HG03064 (cell line): Measurements from ENCODE around the gene DNAH12.

Experiments used
- ATAC-seq: cut with Tn5 transposase; IDR thresholded peaks from one replicate; pipeline ENCODE4 v1.9.1; 2021; ENCODE audit warnings: low read depth; ENCODE audit not compliant: unreplicated experiment

DNAH12 gene

DNA sequence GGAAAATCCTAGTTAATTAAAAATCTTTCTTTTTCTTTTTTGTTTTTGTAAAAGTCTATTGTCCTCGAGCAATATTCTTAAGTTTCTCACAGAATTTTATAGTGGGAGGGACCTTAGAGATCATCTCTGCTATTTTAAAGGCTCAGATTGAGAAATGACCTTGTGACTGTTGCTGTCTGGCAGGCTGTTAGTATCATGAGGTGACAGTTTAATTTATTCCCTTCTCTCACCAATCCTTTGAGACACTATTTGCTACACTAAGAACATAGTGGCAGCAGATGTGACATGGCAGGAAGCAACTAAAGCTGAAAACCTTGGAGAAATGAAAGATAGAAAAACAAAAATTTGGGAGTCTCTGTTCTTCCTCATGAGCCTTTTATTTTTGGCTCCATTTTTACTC is 291.7 kb downstream of the DNAH12 start:
- no peak for ATAC-seq

- no peak for ATAC-seq
Measured at GRCh38 chr3:57244946-57245345, 299.2 kb downstream of the DNAH12 start.
